Measurements from ENCODE around the gene DDX20. TPM values are rescaled to one million over a fixed set of nuclear protein-coding genes. Genes with fewer than 3 reads are reported as not detected.

The DDX20 gene
- total RNA-seq, 3 donors from 2014 or later = 14.1 to 28.0 (median 25.9) TPM

- no peak overlapping the region for H3K27ac ChIP-seq
- TF ChIP-seq POLR2A (IDR thresholded peaks at IDR 0.05) (no peak), CTCF (IDR thresholded peaks at IDR 0.05) (no peak), POLR2AphosphoS5 (IDR thresholded peaks at IDR 0.05) (no peak)
- no peaks in the 10 kb centered on the region for H3K36me3 ChIP-seq
- no peaks in the 10 kb centered on the region for H3K9me3 ChIP-seq
- peaks cover 0 to 6% of the 10 kb centered on the region in 2 donors for H3K4me1 ChIP-seq
- no peaks in the 10 kb centered on the region for H3K27me3 ChIP-seq
- no peak for DNase-seq (ENCODE audit: low spot score in 2 of 2)
- intact Hi-C loops (cut with DNase I; ENCODE audit: low total_unique reads) = no loop called here
- H3K4me3 ChIP-seq = no peak overlapping the region
Measured at GRCh38 chr1:111750856-111751255, 4.8 kb upstream of the DDX20 start.

DNA sequence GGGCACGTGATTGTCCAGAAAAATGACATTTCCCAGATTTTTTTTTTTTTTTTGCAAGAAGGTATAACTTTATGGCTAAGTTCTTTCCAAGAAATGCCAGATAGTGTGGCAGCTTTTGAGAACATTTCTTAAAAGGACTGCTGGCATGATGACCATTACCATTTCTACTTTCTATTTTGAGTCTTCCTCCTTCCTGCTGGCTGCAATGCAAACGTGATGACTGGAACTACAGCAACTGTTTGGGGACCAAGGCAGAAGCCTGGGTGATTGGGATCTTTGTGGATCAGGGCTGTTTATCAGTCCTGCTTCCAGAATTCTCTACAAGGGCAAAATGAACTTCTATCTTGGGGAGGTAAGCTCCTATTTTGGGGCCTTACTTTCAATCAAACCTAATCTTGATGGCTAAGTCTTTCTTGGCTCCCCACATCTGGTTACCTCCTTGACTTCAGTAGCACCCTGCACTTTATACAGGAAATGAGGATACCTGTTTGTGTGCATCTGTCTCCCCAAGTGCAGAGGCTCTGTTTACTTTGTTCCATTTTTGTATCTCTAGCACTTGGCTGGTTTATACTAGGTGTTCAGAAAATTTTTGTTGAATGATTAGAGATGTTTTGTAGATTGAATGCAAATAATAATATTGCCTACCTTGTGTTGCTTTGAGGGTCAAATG, 3.7 kb upstream of the DDX20 start:
- intact Hi-C loops (cut with DNase I; ENCODE audit: low total_unique reads) = no loop called here

DNA sequence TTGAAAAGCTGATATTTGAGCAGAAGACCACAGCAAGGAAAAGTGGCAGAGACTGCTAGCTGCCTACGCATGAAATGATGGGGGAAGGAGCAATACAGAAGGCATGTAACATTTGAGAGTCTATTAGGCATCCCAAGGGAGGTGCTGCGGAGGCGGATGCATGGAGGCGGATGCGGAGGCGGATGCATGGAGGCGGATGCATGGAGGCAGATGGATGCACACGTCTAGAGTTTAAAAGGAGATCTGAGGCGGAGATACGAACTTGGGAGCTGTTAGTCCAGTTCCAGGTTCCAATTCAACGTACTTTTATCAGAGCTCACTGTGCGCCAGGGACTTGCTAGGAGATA, 744 bp upstream of the DDX20 start:
- Histone ChIP-seq H3K9me3 (no peaks in the 10 kb centered on the region), H3K27ac (peak overlapping the region; percentile 94 to 96), H3K4me3 (peak overlapping the region; percentile 59 to 85 (median 83)), H3K27me3 (no peaks in the 10 kb centered on the region), H3K4me1 (peaks cover 0 to 11% of the 10 kb centered on the region in 2 donors), H3K36me3 (no peaks in the 10 kb centered on the region)
- DNase-seq (ENCODE audit: low spot score in 2 of 2) = no peak
- TF ChIP-seq POLR2A (IDR thresholded peaks at IDR 0.05) (no peak), CTCF (IDR thresholded peaks at IDR 0.05) (no peak), POLR2AphosphoS5 (IDR thresholded peaks at IDR 0.05) (no peak)
- intact Hi-C loops (cut with DNase I; ENCODE audit: low total_unique reads) = loop anchor here (2.0 to 5.0 kb wide), 3 partner anchors 46 to 538 kb away; no protein-coding TSS in a partner anchor

More for the DNA sequence above, 3.7 kb upstream of the DDX20 start:
- DNase-seq (ENCODE audit: low spot score in 2 of 2) = no peak
- no peak overlapping the region for H3K27ac ChIP-seq
- no peak overlapping the region for H3K4me3 ChIP-seq
- TF ChIP-seq CTCF (IDR thresholded peaks at IDR 0.05) = no peak
- no peak for TF ChIP-seq POLR2AphosphoS5 (IDR thresholded peaks at IDR 0.05)
- TF ChIP-seq POLR2A (IDR thresholded peaks at IDR 0.05) = no peak
- H3K36me3 ChIP-seq = no peaks in the 10 kb centered on the region
- H3K27me3 ChIP-seq = no peaks in the 10 kb centered on the region
- peaks cover 0 to 11% of the 10 kb centered on the region in 2 donors for H3K4me1 ChIP-seq
- H3K9me3 ChIP-seq = no peaks in the 10 kb centered on the region

DNA sequence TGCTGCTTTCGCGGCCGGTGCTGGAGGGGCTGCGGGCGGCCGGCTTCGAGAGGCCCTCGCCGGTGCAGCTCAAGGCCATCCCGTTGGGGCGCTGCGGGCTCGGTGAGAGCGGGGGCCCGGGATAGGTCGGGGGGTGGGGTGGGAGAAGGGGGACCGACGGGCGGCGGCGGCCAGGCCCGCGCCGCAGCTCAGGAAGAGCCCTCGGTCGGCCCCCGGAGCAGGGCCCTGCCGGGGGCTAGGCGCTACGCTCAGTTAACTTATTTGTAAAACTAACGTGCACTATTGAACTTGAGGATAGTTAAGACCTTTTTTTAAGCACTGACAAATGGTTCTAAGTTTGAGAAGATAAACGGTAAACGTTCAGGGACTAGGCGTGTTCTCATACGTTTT, 418 bp downstream of the DDX20 start:
- no peak for DNase-seq (ENCODE audit: low spot score in 2 of 2)
- TF ChIP-seq POLR2A (IDR thresholded peaks at IDR 0.05) (no peak), CTCF (IDR thresholded peaks at IDR 0.05) (no peak), POLR2AphosphoS5 (IDR thresholded peaks at IDR 0.05) (no peak)
- intact Hi-C loops (cut with DNase I; ENCODE audit: low total_unique reads) = loop anchor here (5.0 kb wide), 2 partner anchors 239 to 539 kb away; no protein-coding TSS in a partner anchor
- H3K27me3 ChIP-seq = no peaks in the 10 kb centered on the region
- H3K4me1 ChIP-seq = peaks cover 0 to 11% of the 10 kb centered on the region in 2 donors
- peaks cover 7% of the 10 kb centered on the region for H3K36me3 ChIP-seq
- no peaks in the 10 kb centered on the region for H3K9me3 ChIP-seq
- peak overlapping the region; percentile 59 to 85 (median 83) for H3K4me3 ChIP-seq
- H3K27ac ChIP-seq = peak overlapping the region; percentile 94 to 96

- intact Hi-C loops (cut with DNase I; ENCODE audit: low total_unique reads) = loop anchor here (5.0 kb wide), 2 partner anchors 241 to 541 kb away; no protein-coding TSS in a partner anchor
- no peak for TF ChIP-seq POLR2A (IDR thresholded peaks at IDR 0.05)
- no peak for TF ChIP-seq CTCF (IDR thresholded peaks at IDR 0.05)
- no peak for TF ChIP-seq POLR2AphosphoS5 (IDR thresholded peaks at IDR 0.05)
- Histone ChIP-seq H3K4me3 (no peak overlapping the region), H3K27me3 (no peaks in the 10 kb centered on the region), H3K36me3 (peaks cover 7% of the 10 kb centered on the region), H3K9me3 (no peaks in the 10 kb centered on the region), H3K4me1 (peaks cover 0 to 11% of the 10 kb centered on the region in 2 donors), H3K27ac (no peak overlapping the region)
- no peak for DNase-seq (ENCODE audit: low spot score in 2 of 2)
Measured at GRCh38 chr1:111758373-111758772, 2.7 kb downstream of the DDX20 start.
